Activated T-cell treated with anti-CD3 and anti-CD28 coated beads for 24 hours (primary cell): ENCODE measurements around the gene CES3.
"Not testable (repeated sequence)": the region's sequence is repeated elsewhere in the genome, so short reads cannot be mapped to it uniquely, and the experiment has no call there.

ENCODE experiments used
- DNase-seq: peaks from one replicate; pipeline ENCODE4 v3.0.0-alpha.2; 2020; ENCODE audit warnings: low read depth

The CES3 gene

GRCh38 chr16:66945939-66946338, 15.1 kb upstream of the CES3 start:
- DNase-seq, result no peak

GRCh38 chr16:66946541-66946940, 14.5 kb upstream of the CES3 start:
- DNase-seq, result no peak

- no peak for DNase-seq
Measured at GRCh38 chr16:66946974-66947301, 14.1 kb upstream of the CES3 start.

- peak; percentile 78 for DNase-seq
Measured at GRCh38 chr16:66947302-66948065, 13.6 kb upstream of the CES3 start.

GRCh38 chr16:66948134-66948836, 12.8 kb upstream of the CES3 start:
- DNase-seq, result no peak

GRCh38 chr16:66948837-66949225, 12.2 kb upstream of the CES3 start:
- no peak for DNase-seq

- DNase-seq, result no peak
Measured at GRCh38 chr16:66949472-66949871, 11.6 kb upstream of the CES3 start.

GRCh38 chr16:66950437-66950836, 10.6 kb upstream of the CES3 start:
- no peak for DNase-seq

- no peak for DNase-seq
Measured at GRCh38 chr16:66950971-66951790, 9.9 kb upstream of the CES3 start.

- DNase-seq, result no peak
Measured at GRCh38 chr16:66952430-66953110, 8.5 kb upstream of the CES3 start.

GRCh38 chr16:66953462-66954096, 7.5 kb upstream of the CES3 start:
- DNase-seq, result no peak

- DNase-seq, result peak; percentile 66
Measured at GRCh38 chr16:66954097-66954659, 6.9 kb upstream of the CES3 start.

- not testable (repeated sequence) for DNase-seq
Measured at GRCh38 chr16:66955363-66956153, 5.5 kb upstream of the CES3 start.

- DNase-seq, result not testable (repeated sequence)
Measured at GRCh38 chr16:66956154-66956457, 5.0 kb upstream of the CES3 start.

GRCh38 chr16:66958857-66959703, 2.0 kb upstream of the CES3 start:
- no peak for DNase-seq

GRCh38 chr16:66959704-66960161, 1.3 kb upstream of the CES3 start:
- DNase-seq, result no peak

GRCh38 chr16:66960270-66960669, 796 bp upstream of the CES3 start:
- no peak for DNase-seq

GRCh38 chr16:66961914-66962313, 848 bp downstream of the CES3 start:
- no peak for DNase-seq

- no peak for DNase-seq
Measured at GRCh38 chr16:66964049-66964448, 3.0 kb downstream of the CES3 start.

- no peak for DNase-seq
Measured at GRCh38 chr16:66968847-66969246, 7.8 kb downstream of the CES3 start.
